HEK293 (cell line): Measurements from ENCODE around the gene ZNHIT1.

ENCODE experiments used
- BCL11B ChIP-seq: fragments of 450-650 bp; formaldehyde crosslinking; IDR thresholded peaks from 2 replicates; pipeline ENCODE4 v1.5.1; 2016; ENCODE audit warnings: low read depth, missing biosample characterization, missing genetic modification characterization
- BCL6B ChIP-seq: fragments of 450-650 bp; formaldehyde crosslinking; IDR thresholded peaks from 2 replicates; pipeline ENCODE4 v1.5.1; 2017; ENCODE audit warnings: missing biosample characterization, missing genetic modification characterization
- HIC1 ChIP-seq: fragments of 450-650 bp; formaldehyde crosslinking; IDR thresholded peaks from 2 replicates; pipeline ENCODE4 v1.5.1; 2016; ENCODE audit warnings: missing biosample characterization, missing genetic modification characterization
- IKZF3 ChIP-seq: fragments of 450-650 bp; IDR thresholded peaks from 2 replicates; pipeline ENCODE4 v1.5.0; 2018; ENCODE audit warnings: missing biosample characterization, mild to moderate bottlenecking, missing genetic modification characterization, moderate library complexity
- KLF7 ChIP-seq: fragments of 450-650 bp; formaldehyde crosslinking; IDR thresholded peaks from 2 replicates; pipeline ENCODE4 v1.5.1; 2016; ENCODE audit warnings: missing biosample characterization, missing genetic modification characterization, borderline replicate concordance
- KLF8 ChIP-seq: fragments of 450-650 bp; formaldehyde crosslinking; IDR thresholded peaks from 2 replicates; pipeline ENCODE4 v1.5.1; 2016; ENCODE audit warnings: missing biosample characterization, missing genetic modification characterization
- OVOL3 ChIP-seq: fragments of 450-650 bp; formaldehyde crosslinking; IDR thresholded peaks from 2 replicates; pipeline ENCODE4 v1.5.1; 2016; ENCODE audit warnings: missing biosample characterization, missing genetic modification characterization
- PATZ1 ChIP-seq: fragments of 450-650 bp; formaldehyde crosslinking; IDR thresholded peaks from 2 replicates; pipeline ENCODE4 v1.5.1; 2016; ENCODE audit warnings: missing biosample characterization, missing genetic modification characterization
- PRDM4 ChIP-seq: fragments of 450-650 bp; formaldehyde crosslinking; IDR thresholded peaks from 2 replicates; pipeline ENCODE4 v1.5.1; 2017; ENCODE audit warnings: missing biosample characterization, missing genetic modification characterization
- SCRT2 ChIP-seq: fragments of 450-650 bp; formaldehyde crosslinking; IDR thresholded peaks from 2 replicates; pipeline ENCODE4 v1.5.1; 2016; ENCODE audit warnings: missing biosample characterization, missing genetic modification characterization
- SP7 ChIP-seq: fragments of 450-650 bp; formaldehyde crosslinking; IDR thresholded peaks from 2 replicates; pipeline ENCODE4 v1.5.1; 2016; ENCODE audit warnings: missing biosample characterization, missing genetic modification characterization
- TCF7L2 ChIP-seq: IDR thresholded peaks from 2 replicates; pipeline ENCODE4 v1.6.1; 2011; ENCODE audit warnings: low read depth, mild to moderate bottlenecking, inconsistent platforms, low read length, moderate library complexity, borderline replicate concordance
- WT1 ChIP-seq: fragments of 450-650 bp; formaldehyde crosslinking; IDR thresholded peaks from 2 replicates; pipeline ENCODE4 v1.5.1; 2016; ENCODE audit warnings: missing biosample characterization, missing genetic modification characterization
- ZNF16 ChIP-seq: fragments of 450-650 bp; formaldehyde crosslinking; IDR thresholded peaks from 2 replicates; pipeline ENCODE4 v1.5.1; 2016; ENCODE audit warnings: low read depth, missing biosample characterization, missing genetic modification characterization
- ZNF266 ChIP-seq: fragments of 450-650 bp; formaldehyde crosslinking; IDR thresholded peaks from 2 replicates; pipeline ENCODE4 v1.5.1; 2016; ENCODE audit warnings: missing biosample characterization, missing genetic modification characterization, low read depth
- ZNF280C ChIP-seq: fragments of 450-650 bp; formaldehyde crosslinking; IDR thresholded peaks from 2 replicates; pipeline ENCODE4 v1.5.1; 2016; ENCODE audit warnings: missing biosample characterization, missing genetic modification characterization
- ZNF280D ChIP-seq: fragments of 450-650 bp; formaldehyde crosslinking; IDR thresholded peaks from 2 replicates; pipeline ENCODE4 v1.5.1; 2016; ENCODE audit warnings: missing biosample characterization, missing genetic modification characterization
- ZNF335 ChIP-seq: fragments of 450-650 bp; formaldehyde crosslinking; conservative IDR thresholded peaks from 2 replicates; pipeline ENCODE4 v1.5.1; 2016; ENCODE audit warnings: missing biosample characterization, missing genetic modification characterization
- ZNF366 ChIP-seq: fragments of 450-650 bp; formaldehyde crosslinking; conservative IDR thresholded peaks from 2 replicates; pipeline ENCODE4 v1.5.1; 2016; ENCODE audit warnings: missing biosample characterization, missing genetic modification characterization
- ZNF48 ChIP-seq: fragments of 450-650 bp; formaldehyde crosslinking; IDR thresholded peaks from 2 replicates; pipeline ENCODE4 v1.5.1; 2016; ENCODE audit warnings: missing biosample characterization, missing genetic modification characterization
- ZNF560 ChIP-seq: fragments of 450-650 bp; formaldehyde crosslinking; IDR thresholded peaks from 2 replicates; pipeline ENCODE4 v1.5.1; 2017; ENCODE audit warnings: missing biosample characterization, missing genetic modification characterization, borderline replicate concordance
- ZNF837 ChIP-seq: fragments of 450-650 bp; formaldehyde crosslinking; IDR thresholded peaks from 2 replicates; pipeline ENCODE4 v1.5.1; 2016; ENCODE audit warnings: missing biosample characterization, missing genetic modification characterization
- ZSCAN23 ChIP-seq: fragments of 450-650 bp; formaldehyde crosslinking; IDR thresholded peaks from 2 replicates; pipeline ENCODE4 v1.5.1; 2016; ENCODE audit warnings: missing biosample characterization, missing genetic modification characterization
- ZSCAN4 ChIP-seq: fragments of 450-650 bp; formaldehyde crosslinking; IDR thresholded peaks from 2 replicates; pipeline ENCODE4 v1.5.1; 2017; ENCODE audit warnings: missing biosample characterization, missing genetic modification characterization

Gene ZNHIT1

GRCh38 chr7:101169110-101169837 is 48.7 kb upstream of the ZNHIT1 start (continued):
- TF ChIP-seq SCRT2 (tag by site-specific recombination) (0 out of 2 replicates have a peak, but pooled peaks have one; percentile 33), KLF8 (peak; percentile 91), IKZF3 (no peak), PATZ1 (tag by site-specific recombination) (peak; percentile 86), ZNF366 (tag by site-specific recombination) (peak; percentile 92), BCL11B (tag by site-specific recombination) (0 out of 2 replicates have a peak, but pooled peaks have one; percentile 18), ZSCAN4 (tag by site-specific recombination) (peak; percentile 91), ZNF16 (no peak; the same call in 1 of the 2 replicates), ZNF335 (tag by site-specific recombination) (peak; percentile 50), HIC1 (peak; percentile 83), ZNF266 (tag by site-specific recombination) (no peak; the same call in 1 of the 2 replicates), ZNF280C (no peak), SP7 (tag by site-specific recombination) (peak; percentile 74), WT1 (tag by site-specific recombination) (no peak), TCF7L2 (no peak), KLF7 (no peak), OVOL3 (tag by site-specific recombination) (no peak), ZSCAN23 (tag by site-specific recombination) (peak; percentile 84), ZNF48 (tag by site-specific recombination) (peak; percentile 87; the same call in 1 of the 2 replicates), ZNF560 (tag by site-specific recombination) (no peak), PRDM4 (peak; percentile 14; the same call in 1 of the 2 replicates), ZNF837 (tag by site-specific recombination) (no peak), ZNF280D (tag by site-specific recombination) (peak; percentile 66), BCL6B (tag by site-specific recombination) (no peak)
